ENCODE measurements around the gene DES. TPM values are rescaled to one million over a fixed set of nuclear protein-coding genes. Genes with fewer than 3 reads are reported as not detected.

The DES gene
- total and polyA plus RNA-seq, 2 experiments from 2014 or later: 1.3 to 2.0 TPM

GRCh38 chr2:219452361-219453317 is 34.5 kb downstream of the DES start:
- H2AFZ ChIP-seq: no peak overlapping the region
- peaks cover 12% of the 10 kb centered on the region for H3K27me3 ChIP-seq (ENCODE audit: insufficient read depth)
- H3K36me3 Mint-ChIP-seq (ENCODE audit: low read depth): peaks cover 5% of the 10 kb centered on the region; the same call in 2 of the 3 replicates
- H3K4me1 ChIP-seq (ENCODE audit: insufficient read depth): peaks cover 6% of the 10 kb centered on the region; the same call in 1 of the 2 replicates
- H3K27ac Mint-ChIP-seq: no peak overlapping the region
- ATAC-seq: no peak
- no peak for DNase-seq (ENCODE audit: low spot score)
- no peaks in the 10 kb centered on the region for H3K79me2 ChIP-seq (replicated peaks; ENCODE audit: insufficient read depth)
- peaks cover 20% of the 10 kb centered on the region for H3K4me1 Mint-ChIP-seq
- H3K27ac ChIP-seq (ENCODE audit: low read depth): no peak overlapping the region
- no peaks in the 10 kb centered on the region for H3K9me3 Mint-ChIP-seq
- H3K4me2 ChIP-seq: no peak overlapping the region
- no peak for TF ChIP-seq EZH2 (IDR thresholded peaks at IDR 0.05; ENCODE audit: low read depth, unreplicated experiment)
- H3F3A ChIP-seq (replicated peaks; ENCODE audit: low read depth): 0 out of 2 replicates have a peak, but pooled peaks cover 4% of the 10 kb centered on the region
- H3K36me3 ChIP-seq (ENCODE audit: insufficient read depth): no peaks in the 10 kb centered on the region
- no peaks in the 10 kb centered on the region; the same call in 1 of the 2 replicates for H4K20me1 ChIP-seq (replicated peaks; ENCODE audit: insufficient read depth)
- no peak overlapping the region; the same call in 2 of the 3 replicates for H3K4me3 Mint-ChIP-seq
- no peak overlapping the region for H3K4me3 ChIP-seq
- H3K27me3 Mint-ChIP-seq (ENCODE audit: insufficient read depth, low read depth, poor library complexity): peaks cover 24% of the 10 kb centered on the region
- H3K9me2 ChIP-seq (ENCODE audit: insufficient read depth): no peaks in the 10 kb centered on the region

GRCh38 chr2:219453671-219454590 is 35.8 kb downstream of the DES start:
- peaks cover 4% of the 10 kb centered on the region; the same call in 1 of the 2 replicates for H3F3A ChIP-seq (replicated peaks; ENCODE audit: low read depth)
- DNase-seq (ENCODE audit: low spot score): peak; percentile 27
- H2AFZ ChIP-seq: no peak overlapping the region
- no peak overlapping the region for H3K4me3 ChIP-seq
- no peaks in the 10 kb centered on the region for H3K36me3 ChIP-seq (ENCODE audit: insufficient read depth)
- peaks cover 6% of the 10 kb centered on the region; the same call in 1 of the 2 replicates for H3K4me1 ChIP-seq (ENCODE audit: insufficient read depth)
- no peak overlapping the region for H3K4me3 Mint-ChIP-seq
- peaks cover 5% of the 10 kb centered on the region; the same call in 2 of the 3 replicates for H3K36me3 Mint-ChIP-seq (ENCODE audit: low read depth)
- no peaks in the 10 kb centered on the region for H3K79me2 ChIP-seq (replicated peaks; ENCODE audit: insufficient read depth)
- H3K27ac ChIP-seq (ENCODE audit: low read depth): no peak overlapping the region
- H3K27me3 Mint-ChIP-seq (ENCODE audit: insufficient read depth, low read depth, poor library complexity): peaks cover 20% of the 10 kb centered on the region
- ATAC-seq: no peak
- H3K9me2 ChIP-seq (ENCODE audit: insufficient read depth): no peaks in the 10 kb centered on the region
- TF ChIP-seq JUNB (IDR thresholded peaks at IDR 0.05; ENCODE audit: unreplicated experiment): no peak
- no peak for TF ChIP-seq EZH2 (IDR thresholded peaks at IDR 0.05; ENCODE audit: low read depth, unreplicated experiment)
- TF ChIP-seq ZNF114 (CRISPR knock-in tag; IDR thresholded peaks at IDR 0.05): no peak
- TF ChIP-seq ETS1 (IDR thresholded peaks at IDR 0.05): no peak
- TF ChIP-seq NANOG (IDR thresholded peaks at IDR 0.05; ENCODE audit: borderline replicate concordance): no peak
- TF ChIP-seq EZH2phosphoT487 (IDR thresholded peaks at IDR 0.05; ENCODE audit: unreplicated experiment): no peak
- TF ChIP-seq CREB1 (CRISPR knock-in tag; IDR thresholded peaks at IDR 0.05; ENCODE audit: low read depth): no peak
- H3K27me3 ChIP-seq (ENCODE audit: insufficient read depth): no peaks in the 10 kb centered on the region
- no peak overlapping the region for H3K4me2 ChIP-seq
- no peak overlapping the region; the same call in 1 of the 2 replicates for H3K27ac Mint-ChIP-seq
- no peaks in the 10 kb centered on the region for H3K9me3 Mint-ChIP-seq
- H4K20me1 ChIP-seq (replicated peaks; ENCODE audit: insufficient read depth): no peaks in the 10 kb centered on the region; the same call in 1 of the 2 replicates
- H3K4me1 Mint-ChIP-seq: peaks cover 33% of the 10 kb centered on the region
